ENCODE measurements around the gene PPP1R9B. TPM values are rescaled to one million over a fixed set of nuclear protein-coding genes. Genes with fewer than 3 reads are reported as not detected.

The PPP1R9B gene
- total and polyA plus RNA-seq, 3 donors from 2014 or later = 49.1 to 82.4 (median 81.1) TPM

- DNase-seq = no peak
- Histone ChIP-seq H3K9me3 (no peaks in the 10 kb centered on the region), H3K4me3 (no peak overlapping the region), H3K4me1 (peaks cover 19% of the 10 kb centered on the region), H3K36me3 (ENCODE audit: low read depth, missing control alignments) (no peaks in the 10 kb centered on the region), H3K27me3 (no peaks in the 10 kb centered on the region), H3K27ac (no peak overlapping the region)
- intact Hi-C loops (cut with DNase I; ENCODE audit: low total_unique reads) = no loop called here
- 91 to 95% methylated on average over 9 to 10 of the region's 10 CpGs for WGBS, 2 donors
- no peak for TF ChIP-seq POLR2A (IDR thresholded peaks at IDR 0.05)
- TF ChIP-seq CTCF (IDR thresholded peaks at IDR 0.05) = no peak
Observed at GRCh38 chr17:50170662-50171370, 20.3 kb upstream of the PPP1R9B start.

- no peak for TF ChIP-seq CTCF (IDR thresholded peaks at IDR 0.05)
- no peak for TF ChIP-seq POLR2A (IDR thresholded peaks at IDR 0.05)
- Histone ChIP-seq H3K27ac (no peak overlapping the region), H3K4me1 (peaks cover 17% of the 10 kb centered on the region), H3K27me3 (no peaks in the 10 kb centered on the region), H3K9me3 (no peaks in the 10 kb centered on the region), H3K4me3 (no peak overlapping the region), H3K36me3 (ENCODE audit: low read depth, missing control alignments) (no peaks in the 10 kb centered on the region)
- intact Hi-C loops (cut with DNase I; ENCODE audit: low total_unique reads) = no loop called here
- DNase-seq = no peak
- WGBS, 2 donors = 87 to 93% methylated on average over 6 to 9 of the region's 9 CpGs
Observed at GRCh38 chr17:50169881-50170459, 19.5 kb upstream of the PPP1R9B start.

GRCh38 chr17:50169121-50169764, 18.8 kb upstream of the PPP1R9B start:
- TF ChIP-seq CTCF (IDR thresholded peaks at IDR 0.05) (peak; percentile 75 to 83 (median 76)), POLR2A (IDR thresholded peaks at IDR 0.05) (no peak)
- Histone ChIP-seq H3K4me1 (peaks cover 17% of the 10 kb centered on the region), H3K36me3 (ENCODE audit: low read depth, missing control alignments) (no peaks in the 10 kb centered on the region), H3K9me3 (no peaks in the 10 kb centered on the region), H3K27me3 (no peaks in the 10 kb centered on the region), H3K27ac (no peak overlapping the region), H3K4me3 (no peak overlapping the region)
- WGBS, 2 donors = 48 to 61% methylated on average over 14 of the region's 14 CpGs
- intact Hi-C loops (cut with DNase I; ENCODE audit: low total_unique reads) = no loop called here
- peak; percentile 54 for DNase-seq

GRCh38 chr17:50168319-50168718, 17.8 kb upstream of the PPP1R9B start:
- no peaks in the 10 kb centered on the region for H3K36me3 ChIP-seq (ENCODE audit: low read depth, missing control alignments)
- peaks cover 12% of the 10 kb centered on the region for H3K4me1 ChIP-seq
- no peak for DNase-seq
- H3K9me3 ChIP-seq = no peaks in the 10 kb centered on the region
- WGBS, 2 donors = 78 to 80% methylated on average over 2 to 13 of the region's 13 CpGs
- H3K27me3 ChIP-seq = no peaks in the 10 kb centered on the region
- TF ChIP-seq POLR2A (IDR thresholded peaks at IDR 0.05) = no peak
- no peak for TF ChIP-seq CTCF (IDR thresholded peaks at IDR 0.05)
- intact Hi-C loops (cut with DNase I; ENCODE audit: low total_unique reads) = no loop called here
- no peak overlapping the region for H3K27ac ChIP-seq
- H3K4me3 ChIP-seq = no peak overlapping the region
